ENCODE measurements around the gene SV2B. TPM values are rescaled to one million over a fixed set of nuclear protein-coding genes. Genes with fewer than 3 reads are reported as not detected.

SV2B gene
- total and polyA plus RNA-seq, 2 donors (not counting 3 experiments of a cell fraction or from before 2014, with no cell fraction given) = not detected

DNA sequence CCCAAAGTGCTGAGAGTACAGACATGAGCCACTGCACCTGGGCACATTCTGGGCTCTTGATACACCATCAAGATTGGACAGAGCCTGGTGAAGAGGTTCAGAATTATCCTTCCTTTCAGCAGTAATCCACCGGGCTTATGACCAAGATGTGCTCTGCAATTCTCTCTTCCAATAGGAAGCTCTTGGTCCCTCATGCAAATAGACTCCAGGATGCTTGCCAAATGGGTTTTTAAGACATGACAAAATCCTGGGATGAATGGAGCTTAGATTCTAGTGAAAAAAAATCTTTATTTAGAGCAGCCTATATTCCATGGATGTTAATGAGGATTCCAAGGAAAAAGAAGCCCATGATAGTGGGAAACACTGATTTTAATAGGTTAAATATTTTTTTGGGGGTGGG lies 119.1 kb downstream of the SV2B start:
- POLR2A ChIA-PET = no interaction called here
- no peak overlapping the region for H3K4me2 ChIP-seq (ENCODE audit: insufficient read depth, low read length)
- no peak overlapping the region for H2AFZ ChIP-seq (ENCODE audit: low read depth, low read length)
- H3K9me3 ChIP-seq (replicated peaks; ENCODE audit: control insufficient read depth, insufficient read depth, low read length) = no peaks in the 10 kb centered on the region
- H3K36me3 ChIP-seq (ENCODE audit: control insufficient read depth in 2 of 2, extremely low read depth in 1 of 2, insufficient read depth in 2 of 2, low read length in 2 of 2) = no peaks in the 10 kb centered on the region
- H3K27ac ChIP-seq (ENCODE audit: insufficient read depth, low read depth, low read length) = no peak overlapping the region
- FAIRE-seq (no peak), DNase-seq (ENCODE audit: low read depth, low spot score) (no peak)
- H4K20me1 ChIP-seq (replicated peaks; ENCODE audit: control insufficient read depth, extremely low read depth, insufficient read depth, low read length) = no peaks in the 10 kb centered on the region
- H3K79me2 ChIP-seq (ENCODE audit: control insufficient read depth, insufficient read depth, low read length) = no peaks in the 10 kb centered on the region
- dilution Hi-C loops (cut with MboI; ENCODE audit: extremely low pct_ligation_motif_present, low sequenced_read_pairs) = no loop called here
- H3K27me3 ChIP-seq (ENCODE audit: control insufficient read depth in 2 of 2, insufficient read depth in 2 of 2, low read length in 2 of 2) = no peaks in the 10 kb centered on the region
- no TSS peak for BruUV-seq (replicated peaks)
- H3K4me3 ChIP-seq (replicated peaks in 1 of 3; ENCODE audit: insufficient read depth in 1 of 3, low read depth in 1 of 3, low read length in 3 of 3) = no peak overlapping the region
- no peaks in the 10 kb centered on the region for H3K9me1 ChIP-seq (replicated peaks; ENCODE audit: control insufficient read depth, extremely low read depth, insufficient read depth, low read length)
- intact Hi-C loops (cut with micrococcal nuclease) = no loop called here
- TF ChIP-seq FOS (IDR thresholded peaks at IDR 0.05; ENCODE audit: borderline replicate concordance, insufficient read depth, low read length) (no peak), POLR2A (IDR thresholded peaks at IDR 0.05; ENCODE audit: low read depth, low read length) (no peak), JUN (IDR thresholded peaks at IDR 0.05; ENCODE audit: borderline replicate concordance, insufficient read depth, insufficient read length, low read depth) (no peak)
- CTCF ChIA-PET = interaction anchor here (1.8 to 3.3 kb wide), 2 partner anchors 52 to 164 kb away, joined by 6 to 10 read pairs; no protein-coding TSS in a partner anchor
- no peaks in the 10 kb centered on the region for H3K4me1 ChIP-seq (ENCODE audit: control insufficient read depth, extremely low read depth, insufficient read depth, low read length)
- H3K9ac ChIP-seq (replicated peaks; ENCODE audit: extremely low read depth, insufficient read depth, low read length) = no peak overlapping the region

DNA sequence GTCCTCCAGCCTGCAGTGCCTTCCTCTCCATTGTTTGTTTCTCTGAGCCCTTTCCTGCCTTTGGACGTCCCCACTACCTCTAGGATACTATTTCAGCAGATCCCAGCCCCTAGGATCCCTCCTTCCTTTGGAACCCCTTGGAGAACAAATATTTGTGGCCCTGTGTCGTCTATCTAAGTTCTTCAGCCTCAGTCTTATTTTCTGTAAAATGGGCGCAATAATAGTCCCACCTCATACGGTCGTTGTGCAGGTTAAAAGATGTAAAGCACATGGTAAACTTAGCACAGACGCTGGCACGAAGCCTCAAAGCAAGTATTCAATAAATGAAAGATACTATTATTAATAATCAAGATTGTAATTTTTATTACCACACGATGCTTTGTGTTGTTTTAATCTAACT lies 122.0 kb downstream of the SV2B start:
- DNase-seq (ENCODE audit: low read depth, low spot score) = no peak
- intact Hi-C loops (cut with micrococcal nuclease) (no loop called here), dilution Hi-C loops (cut with MboI; ENCODE audit: extremely low pct_ligation_motif_present, low sequenced_read_pairs) (no loop called here)
- Histone ChIP-seq H2AFZ (ENCODE audit: low read depth, low read length) (no peak overlapping the region), H3K9me1 (replicated peaks; ENCODE audit: control insufficient read depth, extremely low read depth, insufficient read depth, low read length) (no peaks in the 10 kb centered on the region), H3K27me3 (ENCODE audit: control insufficient read depth in 2 of 2, insufficient read depth in 2 of 2, low read length in 2 of 2) (no peaks in the 10 kb centered on the region), H3K4me1 (ENCODE audit: control insufficient read depth, extremely low read depth, insufficient read depth, low read length) (no peaks in the 10 kb centered on the region), H3K4me2 (ENCODE audit: insufficient read depth, low read length) (no peak overlapping the region), H3K9ac (replicated peaks; ENCODE audit: extremely low read depth, insufficient read depth, low read length) (no peak overlapping the region), H3K9me3 (replicated peaks; ENCODE audit: control insufficient read depth, insufficient read depth, low read length) (no peaks in the 10 kb centered on the region), H4K20me1 (replicated peaks; ENCODE audit: control insufficient read depth, extremely low read depth, insufficient read depth, low read length) (no peaks in the 10 kb centered on the region), H3K4me3 (replicated peaks in 1 of 3; ENCODE audit: insufficient read depth in 1 of 3, low read depth in 1 of 3, low read length in 3 of 3) (no peak overlapping the region), H3K79me2 (ENCODE audit: control insufficient read depth, insufficient read depth, low read length) (no peaks in the 10 kb centered on the region), H3K27ac (ENCODE audit: insufficient read depth, low read depth, low read length) (no peak overlapping the region), H3K36me3 (ENCODE audit: control insufficient read depth in 2 of 2, extremely low read depth in 1 of 2, insufficient read depth in 2 of 2, low read length in 2 of 2) (no peaks in the 10 kb centered on the region)
- no peak for FAIRE-seq
- TF ChIP-seq POLR2A (IDR thresholded peaks at IDR 0.05; ENCODE audit: low read depth, low read length) = no peak
- no peak for TF ChIP-seq FOS (IDR thresholded peaks at IDR 0.05; ENCODE audit: borderline replicate concordance, insufficient read depth, low read length)
- no peak for TF ChIP-seq GATA2 (IDR thresholded peaks at IDR 0.05; ENCODE audit: insufficient read depth, insufficient read length, low read depth, low read length)
- TF ChIP-seq JUN (IDR thresholded peaks at IDR 0.05; ENCODE audit: borderline replicate concordance, insufficient read depth, insufficient read length, low read depth) = no peak
- ChIA-PET POLR2A (no interaction called here), CTCF (no interaction called here)
- BruUV-seq (replicated peaks) = no TSS peak
